Fibroblast of lung (primary cell): ENCODE results near the gene POU2AF2. TPM values are rescaled to one million over a fixed set of nuclear protein-coding genes. Genes with fewer than 3 reads are reported as not detected.

Experiments used
- DNase-seq, 2 donors: peaks; one replicate each; pipeline versions ENCODE4 v3.0.0 to v3.0.0-alpha.2; 2010; ENCODE audit warnings: low read depth in 2 of 2
- H2AFZ ChIP-seq: 2 replicates; pipeline ENCODE4 v1.5.1; 2012; ENCODE audit warnings: low read length, control low read depth, inconsistent platforms
- H3K27ac ChIP-seq: 2 replicates; pipeline ENCODE4 v1.5.1; 2011; ENCODE audit warnings: low read length, control low read depth; ENCODE audit not compliant: insufficient read depth
- H3K27me3 ChIP-seq: 2 replicates; pipeline ENCODE4 v1.5.1; 2011; ENCODE audit warnings: mild to moderate bottlenecking, low read length; ENCODE audit not compliant: control insufficient read depth, insufficient read depth
- H3K36me3 ChIP-seq: 2 replicates; pipeline ENCODE4 v1.5.1; 2011; ENCODE audit warnings: low read length; ENCODE audit not compliant: control insufficient read depth, insufficient read depth
- H3K4me1 ChIP-seq: 2 replicates; pipeline ENCODE4 v1.5.1; 2011; ENCODE audit warnings: low read length; ENCODE audit not compliant: control insufficient read depth, insufficient read depth; ENCODE audit errors: extremely low read depth
- H3K4me2 ChIP-seq: 2 replicates; pipeline ENCODE4 v1.5.1; 2011; ENCODE audit warnings: low read length, control low read depth; ENCODE audit not compliant: insufficient read depth; ENCODE audit errors: extremely low read depth
- H3K4me3 ChIP-seq, 4 experiments: fragments of 200-600 bp in 1 of 4; sonication (generic) in 1 of 4; replicated peaks in 1 of 4; 2 replicates each; pipeline ENCODE4 v1.5.1; 2011 to 2016; ENCODE audit warnings: low read length in 4 of 4, low read depth in 3 of 4, mild to moderate bottlenecking in 3 of 4, control low read depth in 2 of 4, inconsistent platforms in 1 of 4, mixed read lengths in 1 of 4; ENCODE audit not compliant: insufficient read depth in 1 of 4; ENCODE audit errors: control extremely low read depth in 1 of 4
- H3K79me2 ChIP-seq: 2 replicates; pipeline ENCODE4 v1.5.1; 2012; ENCODE audit warnings: mild to moderate bottlenecking, low read length, inconsistent platforms; ENCODE audit not compliant: control insufficient read depth, insufficient read depth
- H3K9ac ChIP-seq: 2 replicates; pipeline ENCODE4 v1.5.1; 2011; ENCODE audit warnings: mild to moderate bottlenecking, low read length, control low read depth; ENCODE audit not compliant: insufficient read depth
- H3K9me3 ChIP-seq: 2 replicates; pipeline ENCODE4 v1.5.1; 2012; ENCODE audit warnings: low read depth, low read length; ENCODE audit not compliant: control insufficient read depth, insufficient read depth
- H4K20me1 ChIP-seq: 2 replicates; pipeline ENCODE4 v1.5.1; 2011; ENCODE audit warnings: low read length; ENCODE audit not compliant: control insufficient read depth, insufficient read depth; ENCODE audit errors: extremely low read depth
- EZH2 ChIP-seq: IDR thresholded peaks from 2 replicates; pipeline ENCODE4 v1.5.1; 2012; ENCODE audit warnings: low read length, control low read depth, mild to moderate bottlenecking; ENCODE audit errors: missing control alignments
- polyA plus RNA-seq, 2 donors: library from polyadenylated mRNA; depleted of rRNA in 1 of 2; stranded (reverse) in 1 of 2; unstranded in 1 of 2; fragments of >200 nt; gene quantifications; 2 replicates each; pipeline ENCODE4 v1.2.1, GENCODE V29; 2011 to 2012; ENCODE audit warnings: missing spikeins in 1 of 2
- total RNA-seq: library from RNA; depleted of rRNA; stranded (reverse); fragments of >200 nt; gene quantifications from 2 replicates; pipeline ENCODE4 v1.2.1, GENCODE V29; 2014
- TF ChIP-seq, protein P1 (sequence below), 2 donors: IDR thresholded peaks in 1 of 2; conservative IDR thresholded peaks in 1 of 2; 1 replicate in 1 of 2; 2 replicates in 1 of 2; pipeline ENCODE4 v1.5.1; 2011 to 2012; ENCODE audit warnings: low read length in 2 of 2, control low read depth in 1 of 2, inconsistent platforms in 1 of 2, low read depth in 1 of 2, mild to moderate bottlenecking in 1 of 2

Gene POU2AF2
- total and polyA plus RNA-seq, 2 donors (not counting 1 experiment from before 2014, with no cell fraction given): not detected

DNA sequence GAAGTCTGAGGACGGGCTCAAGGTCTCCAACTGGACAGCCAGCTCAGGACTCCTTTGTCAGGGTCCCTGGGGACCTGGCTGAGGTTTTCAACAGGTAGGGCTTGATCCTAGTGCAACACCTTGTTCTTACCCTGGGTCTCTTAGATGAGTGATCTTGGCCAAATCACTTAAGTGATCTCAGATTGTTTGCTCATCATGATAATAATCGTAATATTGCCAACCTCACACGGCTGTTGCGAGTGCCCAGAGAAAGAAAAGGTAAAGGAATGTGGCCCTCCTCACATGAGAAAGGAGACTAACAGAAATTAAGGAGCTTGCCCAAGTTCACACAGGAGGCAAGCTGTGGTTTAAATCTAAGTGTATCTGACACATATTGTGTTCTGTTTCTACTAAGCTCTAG lies 81.3 kb downstream of the POU2AF2 start:
- H3K36me3 ChIP-seq: no peaks in the 10 kb centered on the region
- TF ChIP-seq, protein P1, sequence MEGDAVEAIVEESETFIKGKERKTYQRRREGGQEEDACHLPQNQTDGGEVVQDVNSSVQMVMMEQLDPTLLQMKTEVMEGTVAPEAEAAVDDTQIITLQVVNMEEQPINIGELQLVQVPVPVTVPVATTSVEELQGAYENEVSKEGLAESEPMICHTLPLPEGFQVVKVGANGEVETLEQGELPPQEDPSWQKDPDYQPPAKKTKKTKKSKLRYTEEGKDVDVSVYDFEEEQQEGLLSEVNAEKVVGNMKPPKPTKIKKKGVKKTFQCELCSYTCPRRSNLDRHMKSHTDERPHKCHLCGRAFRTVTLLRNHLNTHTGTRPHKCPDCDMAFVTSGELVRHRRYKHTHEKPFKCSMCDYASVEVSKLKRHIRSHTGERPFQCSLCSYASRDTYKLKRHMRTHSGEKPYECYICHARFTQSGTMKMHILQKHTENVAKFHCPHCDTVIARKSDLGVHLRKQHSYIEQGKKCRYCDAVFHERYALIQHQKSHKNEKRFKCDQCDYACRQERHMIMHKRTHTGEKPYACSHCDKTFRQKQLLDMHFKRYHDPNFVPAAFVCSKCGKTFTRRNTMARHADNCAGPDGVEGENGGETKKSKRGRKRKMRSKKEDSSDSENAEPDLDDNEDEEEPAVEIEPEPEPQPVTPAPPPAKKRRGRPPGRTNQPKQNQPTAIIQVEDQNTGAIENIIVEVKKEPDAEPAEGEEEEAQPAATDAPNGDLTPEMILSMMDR (conservative IDR thresholded peaks at IDR 0.05 in 1 of 2, IDR thresholded peaks at IDR 0.05 in 1 of 2; ENCODE audit: low read depth in 1 of 2, low read length in 2 of 2): no peak
- TF ChIP-seq EZH2: no peak
- no peak overlapping the region for H3K4me3 ChIP-seq
- H3K4me1 ChIP-seq: no peaks in the 10 kb centered on the region
- H2AFZ ChIP-seq: no peak overlapping the region
- no peak overlapping the region for H3K9ac ChIP-seq
- H3K27me3 ChIP-seq: peaks cover 5% of the 10 kb centered on the region
- H3K79me2 ChIP-seq: no peaks in the 10 kb centered on the region
- H3K9me3 ChIP-seq: no peaks in the 10 kb centered on the region
- H3K4me2 ChIP-seq: no peak overlapping the region
- no peak overlapping the region for H3K27ac ChIP-seq
- H4K20me1 ChIP-seq: no peaks in the 10 kb centered on the region
- no peak for DNase-seq

DNA sequence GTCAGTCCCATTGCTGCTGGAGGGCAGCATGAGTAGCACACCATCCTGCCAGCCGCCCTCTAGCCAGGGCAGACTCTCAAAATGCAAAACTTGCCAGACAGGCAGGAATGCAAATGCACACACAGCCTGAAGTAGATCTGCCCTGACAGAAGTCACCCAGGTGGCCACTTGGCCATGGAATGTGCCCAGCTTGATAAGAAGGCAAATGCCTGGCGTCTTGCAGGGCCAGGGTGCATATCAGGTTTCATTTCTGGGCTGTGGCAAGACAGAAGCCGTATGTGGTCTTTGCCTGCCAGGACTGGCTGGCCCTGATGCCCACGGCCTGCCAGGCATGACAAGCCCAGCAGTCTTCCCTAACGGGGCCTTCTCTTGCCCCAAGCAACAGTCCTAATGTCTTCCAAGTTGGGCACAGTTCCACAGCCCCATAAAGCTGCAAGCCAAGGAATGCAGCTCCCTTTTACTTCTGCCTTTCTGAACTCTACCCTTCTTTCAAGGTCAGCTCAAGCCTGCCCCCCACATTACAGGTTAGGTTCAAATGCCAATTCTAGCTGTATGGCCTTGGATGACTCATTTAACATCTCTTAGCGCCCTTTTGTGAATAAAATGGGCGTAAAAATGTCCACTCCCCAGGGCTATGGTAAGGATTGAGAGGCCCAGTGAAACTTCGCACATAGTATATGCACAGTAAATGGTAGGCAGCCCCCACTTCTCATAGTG lies 82.5 kb downstream of the POU2AF2 start:
- DNase-seq: peak in 1 of 2 donors; percentile 23

DNA sequence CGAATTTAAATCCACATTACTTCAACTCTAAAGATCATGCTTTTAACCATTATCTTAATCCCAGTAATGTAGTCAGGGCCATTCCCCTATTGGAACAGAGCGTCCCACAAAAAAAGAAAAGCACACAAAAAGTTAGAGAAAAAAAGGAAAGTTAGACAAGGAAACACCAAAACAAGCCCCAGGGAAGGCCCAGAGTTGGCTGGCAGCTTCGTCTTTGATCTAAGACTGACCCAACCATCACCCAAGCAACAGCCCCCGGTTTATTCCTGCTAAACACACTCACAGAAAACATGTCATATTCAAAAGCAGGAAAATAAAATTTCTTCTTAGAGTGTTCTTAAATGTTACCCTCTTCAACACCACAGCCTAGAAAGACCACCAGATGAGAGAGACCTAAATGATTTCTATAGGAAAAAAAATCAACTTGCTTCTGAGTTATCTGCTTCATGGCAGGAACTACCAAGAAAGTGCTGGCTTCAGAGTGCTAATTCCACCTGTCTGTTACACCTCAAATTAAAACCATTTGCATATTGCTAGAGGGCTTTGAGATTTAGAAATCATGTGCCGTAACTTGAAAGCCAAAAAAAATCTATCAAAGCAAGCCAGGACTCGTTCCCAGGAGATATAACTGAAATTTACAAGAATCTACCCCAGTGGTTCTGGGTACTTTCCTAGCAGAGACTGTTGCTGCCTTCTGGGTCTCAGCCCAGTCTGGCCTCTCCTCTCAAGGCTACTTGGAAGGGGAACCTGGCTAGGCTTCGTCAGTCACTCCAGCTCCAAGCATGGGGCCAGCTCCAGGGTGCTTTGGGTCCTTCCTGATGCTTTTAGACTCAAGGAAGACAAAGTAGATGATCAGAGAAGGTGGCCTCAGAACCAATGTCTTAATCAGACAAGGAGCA lies 84.0 kb downstream of the POU2AF2 start:
- no peak overlapping the region for H3K27ac ChIP-seq
- H3K4me2 ChIP-seq: no peak overlapping the region
- H3K27me3 ChIP-seq: no peaks in the 10 kb centered on the region
- H3K4me1 ChIP-seq: no peaks in the 10 kb centered on the region
- H3K36me3 ChIP-seq: no peaks in the 10 kb centered on the region
- H3K79me2 ChIP-seq: no peaks in the 10 kb centered on the region
- H3K9ac ChIP-seq: no peak overlapping the region
- no peaks in the 10 kb centered on the region for H4K20me1 ChIP-seq
- no peak overlapping the region for H3K4me3 ChIP-seq
- TF ChIP-seq, protein P1 (conservative IDR thresholded peaks at IDR 0.05 in 1 of 2, IDR thresholded peaks at IDR 0.05 in 1 of 2; ENCODE audit: low read depth in 1 of 2, low read length in 2 of 2): no peak
- TF ChIP-seq EZH2: no peak
- no peak overlapping the region for H2AFZ ChIP-seq
- H3K9me3 ChIP-seq: no peaks in the 10 kb centered on the region
- DNase-seq: no peak

More for the DNA sequence above, 82.5 kb downstream of the POU2AF2 start:
- Histone ChIP-seq H3K4me2 (no peak overlapping the region), H3K36me3 (no peaks in the 10 kb centered on the region), H3K4me1 (no peaks in the 10 kb centered on the region), H2AFZ (no peak overlapping the region), H4K20me1 (no peaks in the 10 kb centered on the region), H3K27me3 (no peaks in the 10 kb centered on the region), H3K9ac (no peak overlapping the region), H3K9me3 (no peaks in the 10 kb centered on the region), H3K4me3 (no peak overlapping the region), H3K79me2 (no peaks in the 10 kb centered on the region), H3K27ac (no peak overlapping the region)
- TF ChIP-seq, protein P1 (conservative IDR thresholded peaks at IDR 0.05 in 1 of 2, IDR thresholded peaks at IDR 0.05 in 1 of 2; ENCODE audit: low read depth in 1 of 2, low read length in 2 of 2): no peak
- no peak for TF ChIP-seq EZH2
